ENCODE results near the gene PRTFDC1.

The PRTFDC1 gene

DNA sequence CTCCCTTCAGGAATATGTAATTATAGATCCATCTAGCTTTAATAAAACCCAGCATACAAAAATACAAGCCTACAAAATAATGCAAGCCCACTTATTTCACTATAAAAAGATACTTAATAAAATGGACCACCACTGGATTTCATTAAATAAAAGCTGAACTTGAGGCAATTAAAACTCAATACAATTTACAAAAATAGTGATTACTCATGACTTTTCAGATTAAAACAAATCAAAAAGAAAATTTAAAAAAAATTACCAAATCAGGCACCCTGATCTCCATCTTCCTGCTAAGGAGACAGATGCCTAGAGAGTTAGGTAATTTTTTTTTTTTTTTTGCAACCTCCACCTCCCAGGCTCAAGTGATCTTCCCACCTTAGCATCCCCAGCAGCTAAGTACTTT is 41.8 kb downstream of the PRTFDC1 start:
- TF ChIP-seq, protein P1, sequence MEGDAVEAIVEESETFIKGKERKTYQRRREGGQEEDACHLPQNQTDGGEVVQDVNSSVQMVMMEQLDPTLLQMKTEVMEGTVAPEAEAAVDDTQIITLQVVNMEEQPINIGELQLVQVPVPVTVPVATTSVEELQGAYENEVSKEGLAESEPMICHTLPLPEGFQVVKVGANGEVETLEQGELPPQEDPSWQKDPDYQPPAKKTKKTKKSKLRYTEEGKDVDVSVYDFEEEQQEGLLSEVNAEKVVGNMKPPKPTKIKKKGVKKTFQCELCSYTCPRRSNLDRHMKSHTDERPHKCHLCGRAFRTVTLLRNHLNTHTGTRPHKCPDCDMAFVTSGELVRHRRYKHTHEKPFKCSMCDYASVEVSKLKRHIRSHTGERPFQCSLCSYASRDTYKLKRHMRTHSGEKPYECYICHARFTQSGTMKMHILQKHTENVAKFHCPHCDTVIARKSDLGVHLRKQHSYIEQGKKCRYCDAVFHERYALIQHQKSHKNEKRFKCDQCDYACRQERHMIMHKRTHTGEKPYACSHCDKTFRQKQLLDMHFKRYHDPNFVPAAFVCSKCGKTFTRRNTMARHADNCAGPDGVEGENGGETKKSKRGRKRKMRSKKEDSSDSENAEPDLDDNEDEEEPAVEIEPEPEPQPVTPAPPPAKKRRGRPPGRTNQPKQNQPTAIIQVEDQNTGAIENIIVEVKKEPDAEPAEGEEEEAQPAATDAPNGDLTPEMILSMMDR (IDR thresholded peaks at IDR 0.05; ENCODE audit: low read depth, low read length): no peak
- TF ChIP-seq MYC (IDR thresholded peaks at IDR 0.05; ENCODE audit: low read depth, low read length): no peak
- TF ChIP-seq, protein P2, sequence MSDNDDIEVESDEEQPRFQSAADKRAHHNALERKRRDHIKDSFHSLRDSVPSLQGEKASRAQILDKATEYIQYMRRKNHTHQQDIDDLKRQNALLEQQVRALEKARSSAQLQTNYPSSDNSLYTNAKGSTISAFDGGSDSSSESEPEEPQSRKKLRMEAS (IDR thresholded peaks at IDR 0.05; ENCODE audit: low read depth, low read length): no peak
- no peak for TF ChIP-seq POLR2A (IDR thresholded peaks at IDR 0.05; ENCODE audit: extremely low read depth, insufficient read length)
- no peak for DNase-seq (ENCODE audit: low read depth)
- H3K4me3 ChIP-seq (ENCODE audit: low read depth, low read length): no peak overlapping the region

DNA sequence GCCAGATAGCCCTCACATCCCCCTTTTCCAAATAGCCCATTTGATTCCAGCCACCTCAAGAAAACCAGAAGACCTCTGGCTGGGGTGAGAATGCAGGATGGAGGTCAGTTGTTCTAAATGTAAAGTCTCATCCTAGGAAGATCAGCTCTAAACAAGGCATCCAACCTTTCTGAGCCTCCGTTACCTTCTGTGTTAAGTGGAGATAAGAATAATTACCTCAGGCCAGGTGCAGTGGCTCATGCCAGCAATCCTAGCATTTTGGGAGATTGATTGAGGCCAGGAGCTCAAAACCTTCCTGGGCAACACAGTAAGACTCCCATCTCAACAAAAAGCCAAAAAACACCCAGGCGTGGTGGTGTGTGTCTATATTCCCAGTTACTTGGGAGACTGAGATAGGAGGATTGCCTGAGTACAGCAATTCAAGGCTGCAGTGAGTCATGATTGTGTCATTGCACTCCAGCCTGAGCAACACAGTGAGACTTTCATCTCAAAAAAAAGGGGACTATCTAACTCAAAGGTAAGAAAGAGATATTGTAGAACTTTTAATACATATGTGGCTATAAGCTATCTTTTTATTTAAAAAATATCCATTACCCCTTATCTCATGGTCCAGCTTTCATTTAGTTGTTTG is 43.5 kb downstream of the PRTFDC1 start:
- TF ChIP-seq MYC (IDR thresholded peaks at IDR 0.05; ENCODE audit: low read depth, low read length): no peak
- TF ChIP-seq, protein P2 (IDR thresholded peaks at IDR 0.05; ENCODE audit: low read depth, low read length): no peak
- TF ChIP-seq, protein P1 (IDR thresholded peaks at IDR 0.05; ENCODE audit: low read depth, low read length): no peak
- no peak for TF ChIP-seq POLR2A (IDR thresholded peaks at IDR 0.05; ENCODE audit: extremely low read depth, insufficient read length)
- peak; percentile 45 for DNase-seq (ENCODE audit: low read depth)
- H3K4me3 ChIP-seq (ENCODE audit: low read depth, low read length): no peak overlapping the region

DNA sequence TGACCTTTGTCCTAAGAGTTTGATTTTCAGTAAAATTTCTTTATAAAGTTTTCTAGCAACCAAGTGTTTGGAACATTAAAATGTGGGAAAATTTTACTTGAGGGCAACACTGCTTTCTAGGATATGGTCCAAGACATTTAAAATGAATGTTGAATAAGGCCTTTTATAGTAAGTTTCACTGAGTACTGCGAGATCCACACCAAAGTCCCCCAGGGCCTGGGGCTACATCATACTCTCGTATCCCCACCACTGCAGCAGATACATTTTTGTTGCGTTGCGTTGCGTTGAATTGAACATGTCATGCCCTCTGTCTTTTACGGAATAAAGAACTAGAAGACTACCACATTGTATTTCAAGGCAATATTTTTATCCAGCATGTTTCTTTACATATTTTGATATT is 44.5 kb downstream of the PRTFDC1 start:
- H3K4me3 ChIP-seq (ENCODE audit: low read depth, low read length): no peak overlapping the region
- TF ChIP-seq POLR2A (IDR thresholded peaks at IDR 0.05; ENCODE audit: extremely low read depth, insufficient read length) (no peak), MYC (IDR thresholded peaks at IDR 0.05; ENCODE audit: low read depth, low read length) (no peak)
- TF ChIP-seq, protein P1 (IDR thresholded peaks at IDR 0.05; ENCODE audit: low read depth, low read length): no peak
- no peak for DNase-seq (ENCODE audit: low read depth)

DNA sequence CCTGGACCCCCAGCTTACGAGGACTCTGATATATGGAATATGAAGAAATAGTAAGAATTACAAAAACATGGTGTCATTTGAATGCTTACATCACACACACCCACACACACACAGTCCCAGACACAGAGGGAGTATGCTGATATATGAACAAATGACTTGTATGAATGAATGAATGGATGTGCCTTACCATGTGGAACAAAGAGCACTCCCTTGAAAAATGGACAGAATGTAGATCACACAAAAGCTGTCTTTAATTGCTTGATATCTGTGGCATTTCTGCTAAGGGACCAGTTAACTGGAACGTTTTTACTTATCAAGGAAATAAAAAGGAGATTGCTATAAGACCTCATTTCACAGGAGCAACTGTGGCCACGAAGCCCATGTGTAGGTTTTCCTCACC is 46.0 kb downstream of the PRTFDC1 start:
- H3K4me3 ChIP-seq (ENCODE audit: low read depth, low read length): no peak overlapping the region
- TF ChIP-seq MYC (IDR thresholded peaks at IDR 0.05; ENCODE audit: low read depth, low read length): no peak
- TF ChIP-seq, protein P1 (IDR thresholded peaks at IDR 0.05; ENCODE audit: low read depth, low read length): no peak
- TF ChIP-seq, protein P2 (IDR thresholded peaks at IDR 0.05; ENCODE audit: low read depth, low read length): no peak
- no peak for TF ChIP-seq POLR2A (IDR thresholded peaks at IDR 0.05; ENCODE audit: extremely low read depth, insufficient read length)
- DNase-seq (ENCODE audit: low read depth): no peak

DNA sequence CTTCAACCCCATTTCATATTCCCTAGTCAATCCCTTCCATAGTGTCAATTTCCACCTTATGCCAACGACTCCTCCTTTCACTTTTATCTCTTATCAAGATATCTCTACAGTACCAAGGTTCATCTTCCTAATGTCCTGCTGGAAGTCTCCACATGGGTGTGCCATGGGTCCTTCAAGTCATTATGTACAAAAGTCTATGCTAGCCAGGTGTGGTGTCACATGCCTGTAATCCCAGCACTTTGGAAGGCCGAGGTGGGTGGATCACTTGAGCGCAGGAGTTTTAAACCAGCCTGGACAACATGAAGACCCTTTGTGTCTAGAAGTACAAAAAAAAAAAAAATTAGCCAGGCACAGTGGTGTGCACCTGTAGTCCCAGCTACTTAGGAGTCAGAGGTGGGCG is 47.6 kb downstream of the PRTFDC1 start:
- no peak overlapping the region for H3K4me3 ChIP-seq (ENCODE audit: low read depth, low read length)
- no peak for TF ChIP-seq MYC (IDR thresholded peaks at IDR 0.05; ENCODE audit: low read depth, low read length)
- TF ChIP-seq, protein P1 (IDR thresholded peaks at IDR 0.05; ENCODE audit: low read depth, low read length): no peak
- TF ChIP-seq, protein P2 (IDR thresholded peaks at IDR 0.05; ENCODE audit: low read depth, low read length): no peak
- TF ChIP-seq POLR2A (IDR thresholded peaks at IDR 0.05; ENCODE audit: extremely low read depth, insufficient read length): no peak

DNA sequence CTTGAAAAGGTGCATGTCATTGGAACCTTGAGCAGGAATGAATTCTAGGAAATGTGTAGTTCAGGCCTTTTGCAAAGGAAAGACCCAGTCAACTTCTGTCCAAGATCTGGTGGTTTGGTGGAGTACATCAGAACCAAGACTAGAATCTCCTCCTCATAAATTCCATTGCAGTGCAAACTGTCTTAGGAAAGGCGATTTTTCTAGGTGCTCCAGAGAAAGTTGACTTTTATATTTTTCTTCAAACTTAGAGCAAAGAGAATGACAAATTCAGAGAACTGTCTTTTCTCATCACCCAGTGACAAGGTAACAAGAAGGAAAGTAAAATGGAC is 50.0 kb downstream of the PRTFDC1 start:
- no peak overlapping the region for H3K4me3 ChIP-seq (ENCODE audit: low read depth, low read length)
- TF ChIP-seq, protein P2 (IDR thresholded peaks at IDR 0.05; ENCODE audit: low read depth, low read length): no peak
- TF ChIP-seq MYC (IDR thresholded peaks at IDR 0.05; ENCODE audit: low read depth, low read length) (no peak), POLR2A (IDR thresholded peaks at IDR 0.05; ENCODE audit: extremely low read depth, insufficient read length) (no peak)
- TF ChIP-seq, protein P1 (IDR thresholded peaks at IDR 0.05; ENCODE audit: low read depth, low read length): no peak
- no peak for DNase-seq (ENCODE audit: low read depth)

More for the DNA sequence above, 47.6 kb downstream of the PRTFDC1 start:
- DNase-seq (ENCODE audit: low read depth): no peak

All from NB4 (cell line).